Nephron (organoid): ENCODE results near the gene PDZRN4.

Source experiments
- H3K27ac Mint-ChIP-seq, 3 experiments: 2 replicates each; pipeline ENCODE4 v1.8.0; 2020; ENCODE audit warnings: mixed read lengths in 3 of 3, mild to moderate bottlenecking in 2 of 3, moderate library complexity in 1 of 3
- H3K27me3 Mint-ChIP-seq: 2 replicates; pipeline ENCODE4 v1.8.0; 2021; ENCODE audit warnings: low read depth, mild to moderate bottlenecking, moderate library complexity, mixed read lengths
- H3K36me3 Mint-ChIP-seq: 2 replicates; pipeline ENCODE4 v1.8.0; 2020; ENCODE audit warnings: low read depth, mixed read lengths
- H3K4me1 Mint-ChIP-seq: 2 replicates; pipeline ENCODE4 v1.8.0; 2020; ENCODE audit warnings: mixed read lengths
- H3K4me3 Mint-ChIP-seq, 3 experiments: 2 replicates each; pipeline ENCODE4 v1.8.0; 2020; ENCODE audit warnings: mild to moderate bottlenecking in 3 of 3, mixed read lengths in 3 of 3, moderate library complexity in 2 of 3
- H3K9me3 Mint-ChIP-seq: 2 replicates; pipeline ENCODE4 v1.8.0; 2020; ENCODE audit warnings: mixed read lengths
- CTCF ChIP-seq, 3 experiments: fragments of 200-600 bp; sonication (generic); IDR thresholded peaks; one replicate each; pipeline ENCODE4 v1.5.0; 2021; ENCODE audit warnings: antibody characterized with exemption in 3 of 3; ENCODE audit not compliant: unreplicated experiment in 3 of 3

Gene PDZRN4

GRCh38 chr12:41364211-41364610 lies 176.1 kb downstream of the PDZRN4 start:
- TF ChIP-seq CTCF (IDR thresholded peaks at IDR 0.05; ENCODE audit: unreplicated experiment in 3 of 3) = no peak
- Mint-ChIP-seq H3K36me3 (no peaks in the 10 kb centered on the region), H3K27ac (no peak overlapping the region), H3K4me3 (no peak overlapping the region), H3K9me3 (peaks cover 6% of the 10 kb centered on the region), H3K4me1 (peaks cover 34% of the 10 kb centered on the region), H3K27me3 (peaks cover 4% of the 10 kb centered on the region)

- Mint-ChIP-seq H3K9me3 (peaks cover 11% of the 10 kb centered on the region), H3K27ac (no peak overlapping the region), H3K36me3 (peaks cover 8% of the 10 kb centered on the region), H3K27me3 (peaks cover 4% of the 10 kb centered on the region), H3K4me1 (peaks cover 34% of the 10 kb centered on the region), H3K4me3 (no peak overlapping the region)
- no peak for TF ChIP-seq CTCF (IDR thresholded peaks at IDR 0.05; ENCODE audit: unreplicated experiment in 3 of 3)
These were observed 177.6 kb downstream of the PDZRN4 start for GRCh38 chr12:41365653-41366171.

GRCh38 chr12:41367726-41368405 lies 179.7 kb downstream of the PDZRN4 start:
- no peak overlapping the region for H3K27ac Mint-ChIP-seq
- peaks cover 13% of the 10 kb centered on the region for H3K36me3 Mint-ChIP-seq
- peaks cover 4% of the 10 kb centered on the region for H3K27me3 Mint-ChIP-seq
- H3K4me3 Mint-ChIP-seq = no peak overlapping the region
- peaks cover 16% of the 10 kb centered on the region for H3K9me3 Mint-ChIP-seq
- TF ChIP-seq CTCF (IDR thresholded peaks at IDR 0.05; ENCODE audit: unreplicated experiment in 3 of 3) = no peak
- H3K4me1 Mint-ChIP-seq = peaks cover 19% of the 10 kb centered on the region

GRCh38 chr12:41380878-41381277 lies 192.8 kb downstream of the PDZRN4 start:
- peaks cover 1% of the 10 kb centered on the region for H3K27me3 Mint-ChIP-seq
- TF ChIP-seq CTCF (IDR thresholded peaks at IDR 0.05; ENCODE audit: unreplicated experiment in 3 of 3) = no peak
- peaks cover 25% of the 10 kb centered on the region for H3K9me3 Mint-ChIP-seq
- no peaks in the 10 kb centered on the region for H3K4me1 Mint-ChIP-seq
- no peak overlapping the region for H3K27ac Mint-ChIP-seq
- H3K36me3 Mint-ChIP-seq = peaks cover 4% of the 10 kb centered on the region
- no peak overlapping the region for H3K4me3 Mint-ChIP-seq

GRCh38 chr12:41402801-41403200 lies 214.7 kb downstream of the PDZRN4 start:
- Mint-ChIP-seq H3K9me3 (peaks cover 11% of the 10 kb centered on the region), H3K4me3 (no peak overlapping the region), H3K36me3 (peaks cover 15% of the 10 kb centered on the region), H3K27me3 (no peaks in the 10 kb centered on the region), H3K4me1 (no peaks in the 10 kb centered on the region), H3K27ac (no peak overlapping the region)
- TF ChIP-seq CTCF (IDR thresholded peaks at IDR 0.05; ENCODE audit: unreplicated experiment in 3 of 3) = no peak

- Mint-ChIP-seq H3K4me3 (no peak overlapping the region), H3K27ac (no peak overlapping the region), H3K9me3 (peaks cover 11% of the 10 kb centered on the region), H3K36me3 (peaks cover 15% of the 10 kb centered on the region), H3K4me1 (no peaks in the 10 kb centered on the region), H3K27me3 (no peaks in the 10 kb centered on the region)
- TF ChIP-seq CTCF (IDR thresholded peaks at IDR 0.05; ENCODE audit: unreplicated experiment in 3 of 3) = no peak
These were observed 219.2 kb downstream of the PDZRN4 start for GRCh38 chr12:41407232-41407799.
